ENCODE measurements around the gene SEMA6B.

DNA sequence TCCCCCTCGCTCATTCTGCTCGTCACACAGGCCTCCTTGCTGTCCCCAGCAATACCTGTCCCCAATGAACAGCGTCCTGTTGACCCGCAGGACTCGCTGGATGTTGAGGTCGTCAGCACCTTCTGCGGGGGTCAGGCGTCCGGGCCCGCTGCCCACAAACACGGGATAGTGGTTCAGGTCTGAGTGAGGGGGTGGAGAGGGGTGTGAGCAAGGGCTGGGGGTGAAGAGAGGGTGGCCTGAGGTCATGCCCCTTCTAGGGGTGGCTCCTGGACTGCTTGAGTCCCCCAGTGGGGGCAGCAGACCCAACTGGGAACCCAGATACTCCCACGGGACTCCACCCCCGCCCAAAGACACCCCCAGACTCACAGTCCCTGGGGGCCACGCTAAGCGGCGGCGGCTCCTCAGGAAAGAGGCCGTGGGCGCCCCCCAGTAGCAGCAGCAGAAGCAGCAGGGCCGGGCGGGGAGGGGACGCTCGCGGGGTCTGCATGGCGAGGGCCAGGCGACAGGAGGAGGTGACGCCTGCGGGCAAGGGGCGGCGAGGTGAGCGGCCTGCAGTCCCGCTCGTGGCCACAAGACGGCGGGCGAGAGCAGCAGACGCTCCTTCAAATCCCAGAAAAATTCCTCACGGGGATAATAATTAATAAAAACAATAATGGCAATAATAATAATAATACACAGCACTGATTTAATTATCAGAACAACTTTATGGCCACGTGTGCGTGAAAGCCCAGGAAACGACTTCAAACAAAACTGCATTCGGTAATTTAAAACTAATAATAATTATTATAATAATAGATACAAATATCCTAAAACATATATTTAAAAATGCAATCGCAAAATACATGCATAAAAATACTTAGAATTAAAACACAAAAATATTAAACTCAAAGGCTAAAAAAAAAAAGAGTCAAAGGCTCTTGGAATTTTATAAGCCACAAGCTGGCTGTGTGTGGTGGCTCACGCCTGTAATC, 1.2 kb downstream of the SEMA6B start:
- TF ChIP-seq POLR2A (IDR thresholded peaks at IDR 0.05; ENCODE audit: low read length) (no peak), GATA1 (IDR thresholded peaks at IDR 0.05; ENCODE audit: low read depth, low read length) (no peak)
